GM19193 (cell line): Measurements from ENCODE around the gene PDE4B.

ENCODE experiments used
- POLR2A ChIP-seq: IDR thresholded peaks from 4 replicates; pipeline ENCODE4 v1.6.1; 2011; ENCODE audit not compliant: insufficient read depth, insufficient read length; ENCODE audit errors: extremely low read depth

The PDE4B gene

DNA sequence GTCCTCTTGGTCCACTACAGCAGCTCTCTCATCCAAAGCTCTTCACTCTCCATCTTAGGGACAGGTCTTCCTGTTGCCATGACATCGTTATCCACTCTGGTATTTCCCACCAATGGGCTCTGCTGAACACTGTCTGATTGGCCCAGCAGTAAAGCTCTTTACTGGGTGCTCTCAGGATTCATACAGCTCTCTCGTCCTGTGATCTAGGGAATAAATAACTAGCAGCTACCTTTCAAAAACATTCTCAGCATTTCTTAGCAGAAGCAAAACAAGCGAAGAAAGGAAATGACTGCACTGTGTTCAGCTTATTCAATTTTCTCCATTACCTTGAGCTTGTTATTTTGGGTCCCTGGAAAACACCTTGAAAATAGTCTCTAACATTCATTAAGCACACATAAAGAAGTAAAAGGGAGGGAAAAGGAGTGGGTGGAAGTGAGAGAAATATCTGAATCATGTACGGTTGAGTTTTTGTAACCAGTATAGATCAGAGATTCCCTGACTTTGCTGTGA, 577.8 kb downstream of the PDE4B start:
- TF ChIP-seq POLR2A, result no peak

DNA sequence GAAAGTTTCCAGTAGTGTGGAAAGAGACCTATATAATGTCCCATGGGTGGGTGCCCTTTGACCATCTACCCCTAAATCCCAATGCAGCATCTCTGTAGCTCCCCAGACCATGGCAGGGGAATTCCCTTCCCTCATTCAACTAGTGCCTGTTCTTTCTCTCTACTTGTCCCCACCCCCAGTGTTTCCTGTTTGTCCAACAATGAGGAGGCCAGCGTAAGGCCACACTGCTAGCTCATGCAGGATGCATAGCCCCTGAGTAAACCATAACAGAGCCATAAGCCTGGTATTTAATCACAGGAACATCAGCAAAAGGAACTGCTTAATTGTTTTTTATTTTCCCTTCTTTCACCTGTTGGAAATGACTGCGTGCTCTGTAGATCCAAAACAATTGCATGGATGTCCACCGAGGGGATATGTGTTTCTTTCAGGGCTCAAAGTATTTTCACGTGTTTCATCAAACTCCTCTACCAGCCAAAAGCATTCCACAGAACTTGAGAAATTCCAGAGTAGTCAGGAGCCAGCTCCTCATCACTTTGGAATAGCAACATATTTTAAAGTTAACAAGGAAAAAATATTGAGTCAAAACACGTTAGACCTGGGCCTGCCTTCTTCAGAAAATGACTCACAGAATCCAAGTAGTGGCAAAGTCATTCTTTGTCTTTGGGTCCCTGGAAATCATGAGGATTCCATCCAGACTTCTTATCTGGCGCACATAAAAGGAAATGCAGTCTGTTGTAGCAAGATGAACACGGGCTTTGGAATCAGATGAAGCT, 578.7 kb downstream of the PDE4B start:
- peak; percentile 28 for TF ChIP-seq POLR2A

- TF ChIP-seq POLR2A, result peak; percentile 43
Measured at GRCh38 chr1:66372522-66373101, 579.9 kb downstream of the PDE4B start.

- TF ChIP-seq POLR2A, result peak; percentile 28
Measured at GRCh38 chr1:66373157-66373591, 580.5 kb downstream of the PDE4B start.

DNA sequence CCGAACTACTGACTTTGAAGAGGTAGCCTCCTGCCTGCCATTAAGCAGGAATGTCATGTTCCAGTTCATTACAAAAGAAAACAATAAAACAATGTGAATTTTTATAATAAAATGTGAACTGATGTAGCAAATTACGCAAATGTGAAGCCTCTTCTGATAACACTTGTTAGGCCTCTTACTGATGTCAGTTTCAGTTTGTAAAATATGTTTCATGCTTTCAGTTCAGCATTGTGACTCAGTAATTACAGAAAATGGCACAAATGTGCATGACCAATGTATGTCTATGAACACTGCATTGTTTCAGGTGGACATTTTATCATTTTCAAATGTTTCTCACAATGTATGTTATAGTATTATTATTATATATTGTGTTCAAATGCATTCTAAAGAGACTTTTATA, 581.5 kb downstream of the PDE4B start:
- no peak for TF ChIP-seq POLR2A

- TF ChIP-seq POLR2A, result peak; percentile 4
Measured at GRCh38 chr1:66374561-66375111, 581.9 kb downstream of the PDE4B start.

GRCh38 chr1:66375125-66375524, 582.4 kb downstream of the PDE4B start:
- no peak for TF ChIP-seq POLR2A

- TF ChIP-seq POLR2A, result no peak
Measured at GRCh38 chr1:66380452-66381212, 587.9 kb downstream of the PDE4B start.

GRCh38 chr1:66381621-66382275, 589.1 kb downstream of the PDE4B start:
- no peak for TF ChIP-seq POLR2A

GRCh38 chr1:66383168-66383567, 590.5 kb downstream of the PDE4B start:
- TF ChIP-seq POLR2A, result no peak

- no peak for TF ChIP-seq POLR2A
Measured at GRCh38 chr1:66383611-66384010, 590.9 kb downstream of the PDE4B start.

DNA sequence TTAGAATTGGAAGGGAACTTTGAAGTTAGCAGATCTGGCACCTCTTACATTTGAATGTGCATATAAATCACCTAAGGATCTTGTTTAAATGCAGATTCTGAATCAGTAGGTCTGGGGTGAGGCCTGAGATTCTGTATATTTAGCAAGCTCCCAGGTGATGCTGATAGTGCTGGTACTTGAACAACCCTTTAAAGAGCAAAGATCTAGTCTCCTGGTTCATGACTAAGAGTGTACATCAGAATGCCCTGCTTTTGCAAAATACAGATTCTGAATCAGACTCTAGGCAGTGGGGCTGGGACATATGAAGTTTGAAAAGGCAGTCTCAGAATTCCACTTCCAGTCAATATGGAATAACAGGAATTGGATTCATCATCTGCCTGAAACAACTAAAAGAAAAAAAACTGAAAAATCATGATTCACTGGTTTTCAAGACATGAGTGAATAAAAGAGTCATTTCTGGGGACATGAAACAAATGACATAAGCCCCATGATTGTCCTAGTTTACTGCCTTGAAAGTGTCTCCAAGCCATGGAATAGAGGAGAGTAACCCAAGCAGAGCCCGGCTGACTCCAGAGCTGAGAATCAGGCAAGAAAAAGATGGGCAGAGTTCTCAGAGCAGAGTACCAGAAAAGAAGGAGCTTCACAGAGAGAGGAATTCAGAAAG, 591.7 kb downstream of the PDE4B start:
- TF ChIP-seq POLR2A, result no peak

DNA sequence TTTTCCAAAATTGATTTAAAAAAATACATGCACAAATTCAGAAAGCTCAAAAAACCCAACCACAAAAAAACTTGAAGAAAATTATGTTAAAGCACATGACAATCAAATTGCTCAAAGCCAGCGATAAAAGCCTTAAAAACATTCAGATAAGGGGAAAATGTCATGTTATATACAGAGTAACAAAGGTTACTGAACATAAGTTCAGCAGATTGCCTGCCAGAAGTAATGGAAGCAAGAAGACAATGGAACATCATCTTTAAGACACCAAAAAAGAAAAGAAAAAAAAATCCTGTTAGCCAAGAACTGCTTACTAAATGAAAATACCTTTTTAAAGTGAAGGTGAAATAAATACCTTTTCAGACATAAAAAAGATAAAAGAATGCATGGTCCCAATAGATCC, 594.0 kb downstream of the PDE4B start:
- TF ChIP-seq POLR2A, result no peak

GRCh38 chr1:66388913-66389312, 596.2 kb downstream of the PDE4B start:
- TF ChIP-seq POLR2A, result no peak
